Panc1 (cell line): ENCODE measurements around the gene DSCAML1. TPM values are rescaled to one million over a fixed set of nuclear protein-coding genes. Genes with fewer than 3 reads are reported as not detected.

Experiments used
- ATAC-seq: fragments of 200-7000 bp; cut with Tn5 transposase; 2 replicates; pipeline ENCODE4 v1.9.1; 2020; ENCODE audit warnings: mild to moderate bottlenecking, moderate library complexity
- BruUV-seq: library from RNA; stranded (reverse); fragments of 400-500 nt; replicated peaks from 2 replicates; lab custom pipeline; 2021; lab: Mats Ljungman, UMichigan
- CTCF ChIA-PET: fragments of 300-600 bp; sonication (Branson Sonifier 250); formaldehyde crosslinking; loops from one replicate; lab custom pipeline; 2022; ENCODE audit warnings: antibody characterized with exemption; lab: Charles Lee
- POLR2A ChIA-PET: fragments of 300-600 bp; sonication (Branson Sonifier 250); formaldehyde crosslinking; loops from one replicate; lab custom pipeline; 2022; ENCODE audit warnings: antibody characterized with exemption; lab: Charles Lee
- DNase-seq: peaks from one replicate; pipeline ENCODE4 v3.0.0-alpha.2; 2010; ENCODE audit warnings: low read depth, low spot score
- H3K27ac ChIP-seq: 2 replicates; pipeline ENCODE4 v1.5.1; 2011; ENCODE audit warnings: mild to moderate bottlenecking, low read length, inconsistent platforms
- H3K27me3 ChIP-seq: fragments of 200-500 bp; sonication (Bioruptor generic); 2 replicates; pipeline ENCODE4 v1.6.0; 2014; ENCODE audit warnings: low read length, inconsistent platforms; ENCODE audit not compliant: control insufficient read depth, insufficient read depth
- H3K36me3 ChIP-seq: fragments of 200-500 bp; sonication (Bioruptor generic); 2 replicates; pipeline ENCODE4 v1.5.1; 2014; ENCODE audit warnings: inconsistent platforms, mild to moderate bottlenecking, low read length, moderate library complexity; ENCODE audit not compliant: control insufficient read depth, insufficient read depth
- H3K4me1 ChIP-seq: 2 replicates; pipeline ENCODE4 v1.5.1; 2011; ENCODE audit warnings: inconsistent platforms, mild to moderate bottlenecking, low read length, moderate library complexity; ENCODE audit not compliant: control insufficient read depth, insufficient read depth
- H3K4me3 ChIP-seq, 2 experiments: 2 replicates each; pipeline ENCODE4 v1.5.1; 2011 to 2012; ENCODE audit warnings: low read depth in 2 of 2, low read length in 2 of 2, mild to moderate bottlenecking in 2 of 2, inconsistent platforms in 1 of 2, moderate library complexity in 1 of 2
- H3K9me3 ChIP-seq: fragments of 200-500 bp; sonication (Bioruptor generic); 2 replicates; pipeline ENCODE4 v1.5.1; 2014; ENCODE audit warnings: low read depth, mild to moderate bottlenecking, inconsistent platforms, low read length, moderate library complexity; ENCODE audit not compliant: control insufficient read depth, insufficient read depth
- POLR2AphosphoS5 ChIP-seq: IDR thresholded peaks from 2 replicates; pipeline ENCODE4 v1.6.1; 2012; ENCODE audit warnings: mild to moderate bottlenecking, low read depth, low read length, moderate library complexity
- SIN3A ChIP-seq: IDR thresholded peaks from 2 replicates; pipeline ENCODE4 v1.6.1; 2012; ENCODE audit warnings: low read depth, mild to moderate bottlenecking, low read length, moderate library complexity, borderline replicate concordance; ENCODE audit not compliant: insufficient read depth
- TCF7L2 ChIP-seq: IDR thresholded peaks from 2 replicates; pipeline ENCODE4 v1.6.1; 2011; ENCODE audit warnings: mild to moderate bottlenecking, low read depth, low read length, inconsistent platforms
- in situ Hi-C: cut with HindIII; loops from 2 replicates; pipeline ENCODE4 v1.10.0; 2016; ENCODE audit warnings: low sequenced_read_pairs, low pct_unique_long_range_greater_than_20kb
- intact Hi-C: fragments of 100-400 bp; cut with micrococcal nuclease; formaldehyde crosslinking; loops from one replicate; pipeline ENCODE4 v1.10.0; 2022; ENCODE audit not compliant: unreplicated experiment
- total RNA-seq: library from RNA; stranded (reverse); gene quantifications from one replicate; pipeline ENCODE4 v1.2.1, GENCODE V29; 2021; ENCODE audit not compliant: unreplicated experiment
- TF ChIP-seq, protein P1 (sequence below): fragments of 450-650 bp; IDR thresholded peaks from 2 replicates; pipeline ENCODE4 v1.5.1; 2017; ENCODE audit warnings: mild to moderate bottlenecking
- TF ChIP-seq, protein P2 (sequence below), 2 experiments: IDR thresholded peaks; 2 replicates each; pipeline ENCODE4 v1.6.1; 2011 to 2012; ENCODE audit warnings: low read depth in 2 of 2, control low read depth in 1 of 2, low read length in 1 of 2, mild to moderate bottlenecking in 1 of 2, moderate library complexity in 1 of 2; ENCODE audit not compliant: insufficient read depth in 1 of 2

The DSCAML1 gene
- total RNA-seq, 1 experiment from 2014 or later, result 1.6 TPM

GRCh38 chr11:117643606-117644300 lies 153.3 kb downstream of the DSCAML1 start:
- no peak for ATAC-seq
- intact Hi-C loops, result no loop called here
- Histone ChIP-seq H3K4me3 (no peak overlapping the region), H3K27me3 (peaks cover 10% of the 10 kb centered on the region; the same call in 1 of the 2 replicates), H3K27ac (no peak overlapping the region), H3K4me1 (no peaks in the 10 kb centered on the region), H3K9me3 (no peaks in the 10 kb centered on the region), H3K36me3 (no peaks in the 10 kb centered on the region)
- TF ChIP-seq, protein P1, sequence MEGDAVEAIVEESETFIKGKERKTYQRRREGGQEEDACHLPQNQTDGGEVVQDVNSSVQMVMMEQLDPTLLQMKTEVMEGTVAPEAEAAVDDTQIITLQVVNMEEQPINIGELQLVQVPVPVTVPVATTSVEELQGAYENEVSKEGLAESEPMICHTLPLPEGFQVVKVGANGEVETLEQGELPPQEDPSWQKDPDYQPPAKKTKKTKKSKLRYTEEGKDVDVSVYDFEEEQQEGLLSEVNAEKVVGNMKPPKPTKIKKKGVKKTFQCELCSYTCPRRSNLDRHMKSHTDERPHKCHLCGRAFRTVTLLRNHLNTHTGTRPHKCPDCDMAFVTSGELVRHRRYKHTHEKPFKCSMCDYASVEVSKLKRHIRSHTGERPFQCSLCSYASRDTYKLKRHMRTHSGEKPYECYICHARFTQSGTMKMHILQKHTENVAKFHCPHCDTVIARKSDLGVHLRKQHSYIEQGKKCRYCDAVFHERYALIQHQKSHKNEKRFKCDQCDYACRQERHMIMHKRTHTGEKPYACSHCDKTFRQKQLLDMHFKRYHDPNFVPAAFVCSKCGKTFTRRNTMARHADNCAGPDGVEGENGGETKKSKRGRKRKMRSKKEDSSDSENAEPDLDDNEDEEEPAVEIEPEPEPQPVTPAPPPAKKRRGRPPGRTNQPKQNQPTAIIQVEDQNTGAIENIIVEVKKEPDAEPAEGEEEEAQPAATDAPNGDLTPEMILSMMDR, result no peak
- TF ChIP-seq, protein P2, sequence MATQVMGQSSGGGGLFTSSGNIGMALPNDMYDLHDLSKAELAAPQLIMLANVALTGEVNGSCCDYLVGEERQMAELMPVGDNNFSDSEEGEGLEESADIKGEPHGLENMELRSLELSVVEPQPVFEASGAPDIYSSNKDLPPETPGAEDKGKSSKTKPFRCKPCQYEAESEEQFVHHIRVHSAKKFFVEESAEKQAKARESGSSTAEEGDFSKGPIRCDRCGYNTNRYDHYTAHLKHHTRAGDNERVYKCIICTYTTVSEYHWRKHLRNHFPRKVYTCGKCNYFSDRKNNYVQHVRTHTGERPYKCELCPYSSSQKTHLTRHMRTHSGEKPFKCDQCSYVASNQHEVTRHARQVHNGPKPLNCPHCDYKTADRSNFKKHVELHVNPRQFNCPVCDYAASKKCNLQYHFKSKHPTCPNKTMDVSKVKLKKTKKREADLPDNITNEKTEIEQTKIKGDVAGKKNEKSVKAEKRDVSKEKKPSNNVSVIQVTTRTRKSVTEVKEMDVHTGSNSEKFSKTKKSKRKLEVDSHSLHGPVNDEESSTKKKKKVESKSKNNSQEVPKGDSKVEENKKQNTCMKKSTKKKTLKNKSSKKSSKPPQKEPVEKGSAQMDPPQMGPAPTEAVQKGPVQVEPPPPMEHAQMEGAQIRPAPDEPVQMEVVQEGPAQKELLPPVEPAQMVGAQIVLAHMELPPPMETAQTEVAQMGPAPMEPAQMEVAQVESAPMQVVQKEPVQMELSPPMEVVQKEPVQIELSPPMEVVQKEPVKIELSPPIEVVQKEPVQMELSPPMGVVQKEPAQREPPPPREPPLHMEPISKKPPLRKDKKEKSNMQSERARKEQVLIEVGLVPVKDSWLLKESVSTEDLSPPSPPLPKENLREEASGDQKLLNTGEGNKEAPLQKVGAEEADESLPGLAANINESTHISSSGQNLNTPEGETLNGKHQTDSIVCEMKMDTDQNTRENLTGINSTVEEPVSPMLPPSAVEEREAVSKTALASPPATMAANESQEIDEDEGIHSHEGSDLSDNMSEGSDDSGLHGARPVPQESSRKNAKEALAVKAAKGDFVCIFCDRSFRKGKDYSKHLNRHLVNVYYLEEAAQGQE (IDR thresholded peaks at IDR 0.05; ENCODE audit: insufficient read depth in 1 of 2, low read depth in 2 of 2, low read length in 1 of 2), result no peak
- no peak for TF ChIP-seq TCF7L2
- no peak for TF ChIP-seq SIN3A
- no peak for TF ChIP-seq POLR2AphosphoS5
- ChIA-PET CTCF (no interaction called here), POLR2A (no interaction called here)
- in situ Hi-C loops, result no loop called here
- no TSS peak for BruUV-seq
- no peak for DNase-seq

DNA sequence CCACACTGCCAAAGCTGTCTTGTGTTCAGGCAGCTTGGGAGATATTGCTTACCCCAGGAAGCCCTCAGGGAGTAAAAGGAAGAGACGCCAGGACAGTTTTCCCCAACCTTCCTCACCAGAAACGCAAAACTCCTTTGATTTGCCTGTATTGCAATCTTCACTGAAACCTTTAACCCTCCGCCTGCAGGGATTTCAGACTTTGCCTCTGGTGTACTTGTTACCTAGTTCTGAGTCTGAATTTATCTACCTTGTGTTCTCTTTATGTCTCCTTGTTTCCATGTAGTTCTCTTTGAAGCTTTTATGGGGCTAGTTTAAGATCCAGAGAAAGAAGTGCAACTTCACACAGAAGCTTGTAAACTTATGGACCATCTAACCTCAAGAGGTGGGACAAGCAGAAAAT lies 154.2 kb downstream of the DSCAML1 start:
- Histone ChIP-seq H3K4me3 (no peak overlapping the region), H3K27ac (no peak overlapping the region), H3K9me3 (no peaks in the 10 kb centered on the region), H3K4me1 (no peaks in the 10 kb centered on the region), H3K27me3 (peaks cover 10% of the 10 kb centered on the region; the same call in 1 of the 2 replicates), H3K36me3 (no peaks in the 10 kb centered on the region)
- intact Hi-C loops (no loop called here), in situ Hi-C loops (no loop called here)
- no TSS peak for BruUV-seq
- ChIA-PET CTCF (no interaction called here), POLR2A (no interaction called here)
- no peak for ATAC-seq
- DNase-seq, result no peak
- TF ChIP-seq, protein P1, result no peak
- no peak for TF ChIP-seq SIN3A
- TF ChIP-seq, protein P2 (IDR thresholded peaks at IDR 0.05; ENCODE audit: insufficient read depth in 1 of 2, low read depth in 2 of 2, low read length in 1 of 2), result no peak
- no peak for TF ChIP-seq TCF7L2
